Spinal cord (tissue), 10 donors: ENCODE measurements around the gene RPS8. TPM values are rescaled to one million over a fixed set of nuclear protein-coding genes. Genes with fewer than 3 reads are reported as not detected.
"Not testable (repeated sequence)": the region's sequence is repeated elsewhere in the genome, so short reads cannot be mapped to it uniquely, and the experiment has no call there.

ENCODE experiments used
- DNase-seq, 6 donors: peaks; one replicate each; pipeline versions ENCODE4 v3.0.0 to v3.0.0-alpha.2; 2013 to 2015; ENCODE audit warnings: low spot score in 6 of 6, low read depth in 4 of 6
- H3K27ac ChIP-seq: one replicate; pipeline ENCODE4 v1.5.1; 2013; ENCODE audit warnings: low read depth, low read length, control low read depth
- H3K27me3 ChIP-seq: one replicate; pipeline ENCODE4 v1.6.1; 2013; ENCODE audit warnings: low read length; ENCODE audit not compliant: control insufficient read depth, insufficient read depth
- H3K36me3 ChIP-seq: one replicate; pipeline ENCODE4 v1.6.1; 2013; ENCODE audit warnings: low read length; ENCODE audit not compliant: control insufficient read depth, insufficient read depth
- H3K4me1 ChIP-seq: one replicate; pipeline ENCODE4 v1.6.1; 2013; ENCODE audit warnings: low read length; ENCODE audit not compliant: control insufficient read depth, insufficient read depth
- H3K4me3 ChIP-seq: one replicate; pipeline ENCODE4 v1.5.1; 2013; ENCODE audit warnings: low read depth, low read length, control low read depth
- H3K9me3 ChIP-seq: one replicate; pipeline ENCODE4 v1.6.1; 2013; ENCODE audit warnings: low read length; ENCODE audit not compliant: control insufficient read depth, insufficient read depth
- WGBS: methylation state at CpG from one replicate; pipeline ENCODE4 v1.1.5; 2013; ENCODE audit warnings: missing lambda C conversion rate; ENCODE audit not compliant: insufficient coverage; 5-methylcytosine and 5-hydroxymethylcytosine counted together
- long read RNA-seq, 4 donors: transcript quantifications; one replicate each; lab custom pipeline, GENCODE V29; 2026
- polyA plus RNA-seq, 2 donors: library from polyadenylated mRNA; unstranded; fragments of 120-200 nt; gene quantifications; one replicate each; pipeline ENCODE4 v1.2.1, GENCODE V29; 2013; ENCODE audit not compliant: insufficient read length in 2 of 2
- total RNA-seq, 2 donors: library from RNA; depleted of rRNA in 1 of 2; stranded (reverse); fragments of 120-200 nt in 1 of 2; fragments of >200 nt in 1 of 2; gene quantifications; one replicate each; pipeline versions ENCODE4 v1.2.3 to v1.2.4, GENCODE V29; 2013 to 2014
- donor health status: healthy.

Gene RPS8
- total RNA-seq, result 1,000 to 10,000 TPM in 1 of 2 donors, 100 to 1,000 TPM in 1; 744 to 2,624 TPM
- polyA plus RNA-seq, result 1,000 to 10,000 TPM; 1,330 to 1,338 TPM
- long read RNA-seq, donor 1, transcript RPS8-203 (3 exons, 898 nt), result minor isoform, 72 of 1,602 reads
- long read RNA-seq, donor 1, transcript RPS8-207 (5 exons, 1,115 nt), result minor isoform, 258 of 1,602 reads
- long read RNA-seq, donor 1, transcript RPS8-202 (6 exons, 881 nt), result major isoform, 934 of 1,602 reads
- long read RNA-seq, donor 1, transcript RPS8-205 (2 exons, 391 nt), result minor isoform, 69 of 1,602 reads
- long read RNA-seq, donor 1, partial matches to known transcripts, result 201 of 1,602 reads
- long read RNA-seq, donor 1, other reads (novel, unspliced or antisense), result 52 of 1,602 reads
- long read RNA-seq, donor 2, transcript RPS8-203 (3 exons, 898 nt), result minor isoform, 20 of 643 reads
- long read RNA-seq, donor 2, transcript RPS8-205 (2 exons, 391 nt), result minor isoform, 13 of 643 reads
- long read RNA-seq, donor 2, transcript RPS8-202 (6 exons, 881 nt), result major isoform, 329 of 643 reads
- long read RNA-seq, donor 2, transcript RPS8-207 (5 exons, 1,115 nt), result minor isoform, 87 of 643 reads
- long read RNA-seq, donor 2, partial matches to known transcripts, result 181 of 643 reads
- long read RNA-seq, donor 2, other reads (novel, unspliced or antisense), result 11 of 643 reads
- long read RNA-seq, donor 3, transcript RPS8-207 (5 exons, 1,115 nt), result minor isoform, 116 of 1,025 reads
- long read RNA-seq, donor 3, transcript RPS8-205 (2 exons, 391 nt), result minor isoform, 38 of 1,025 reads
- long read RNA-seq, donor 3, transcript RPS8-202 (6 exons, 881 nt), result major isoform, 452 of 1,025 reads
- long read RNA-seq, donor 3, transcript RPS8-203 (3 exons, 898 nt), result minor isoform, 43 of 1,025 reads
- long read RNA-seq, donor 3, partial matches to known transcripts, result 343 of 1,025 reads
- long read RNA-seq, donor 3, other reads (novel, unspliced or antisense), result 25 of 1,025 reads
- long read RNA-seq, donor 4, transcript RPS8-202 (6 exons, 881 nt), result major isoform, 3,641 of 7,542 reads
- long read RNA-seq, donor 4, transcript RPS8-205 (2 exons, 391 nt), result minor isoform, 412 of 7,542 reads
- long read RNA-seq, donor 4, transcript RPS8-203 (3 exons, 898 nt), result minor isoform, 508 of 7,542 reads
- long read RNA-seq, donor 4, transcript RPS8-207 (5 exons, 1,115 nt), result minor isoform, 918 of 7,542 reads
- long read RNA-seq, donor 4, partial matches to known transcripts, result 1,653 of 7,542 reads
- long read RNA-seq, donor 4, other reads (novel, unspliced or antisense), result 351 of 7,542 reads

DNA sequence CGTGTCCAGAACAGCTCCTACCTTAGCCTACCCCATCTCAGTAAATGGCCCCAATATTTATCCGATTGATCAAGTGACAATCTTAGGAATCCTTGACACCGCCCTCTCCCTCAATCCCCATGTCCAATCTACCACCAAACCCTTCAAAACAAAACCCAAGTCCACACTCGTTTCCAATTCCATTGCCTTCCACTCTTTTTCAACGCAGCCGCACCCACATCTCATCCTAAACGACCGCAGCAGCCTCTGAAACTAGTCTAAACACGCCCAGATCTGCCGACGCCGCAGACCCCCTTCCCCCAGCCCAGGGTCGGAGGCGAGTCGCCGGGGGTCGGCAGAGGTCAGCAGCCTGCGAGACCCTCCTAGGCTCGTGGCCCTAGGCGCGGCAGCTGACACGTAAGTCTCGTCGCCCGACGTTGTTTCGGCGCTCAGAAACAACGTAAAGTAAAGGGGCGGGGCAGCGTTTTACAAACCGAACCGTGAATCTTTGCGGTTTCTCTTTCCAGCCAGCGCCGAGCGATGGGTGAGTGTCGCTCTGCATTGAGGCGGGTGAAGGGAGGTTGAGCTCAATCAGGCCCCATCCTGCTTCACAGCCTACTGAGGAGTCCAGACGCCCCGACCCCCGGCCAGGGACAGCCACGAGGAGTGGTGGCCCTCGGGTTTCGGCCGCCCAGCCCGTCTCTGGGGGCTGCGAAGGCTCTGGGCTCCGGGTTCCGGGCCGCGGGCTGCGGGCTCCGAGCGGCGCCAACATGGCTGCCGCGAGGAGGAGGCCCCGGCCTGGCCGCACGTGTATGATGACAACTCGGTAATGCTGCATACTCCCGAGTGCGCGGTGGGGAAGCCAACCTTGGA, at the start of gene RPS8:
TSS of gene RPS8 (plus strand) at position 463 of the 852 bp plus-strand sequence. CDS start at position 520, 57 bp downstream.
- DNase-seq, result peak; percentile 90 to 99 (median 94)
- Histone ChIP-seq H3K36me3 (peaks cover 40% of the 10 kb centered on the region), H3K27ac (peak within 1 kb of the TSS; percentile 98), H3K4me3 (peak within 1 kb of the TSS; percentile 100), H3K4me1 (peaks cover 29% of the 10 kb centered on the region), H3K9me3 (no peaks in the 10 kb centered on the region), H3K27me3 (no peaks in the 10 kb centered on the region)
- WGBS, result 0% methylated on average over 60 of the region's 65 CpGs

DNA sequence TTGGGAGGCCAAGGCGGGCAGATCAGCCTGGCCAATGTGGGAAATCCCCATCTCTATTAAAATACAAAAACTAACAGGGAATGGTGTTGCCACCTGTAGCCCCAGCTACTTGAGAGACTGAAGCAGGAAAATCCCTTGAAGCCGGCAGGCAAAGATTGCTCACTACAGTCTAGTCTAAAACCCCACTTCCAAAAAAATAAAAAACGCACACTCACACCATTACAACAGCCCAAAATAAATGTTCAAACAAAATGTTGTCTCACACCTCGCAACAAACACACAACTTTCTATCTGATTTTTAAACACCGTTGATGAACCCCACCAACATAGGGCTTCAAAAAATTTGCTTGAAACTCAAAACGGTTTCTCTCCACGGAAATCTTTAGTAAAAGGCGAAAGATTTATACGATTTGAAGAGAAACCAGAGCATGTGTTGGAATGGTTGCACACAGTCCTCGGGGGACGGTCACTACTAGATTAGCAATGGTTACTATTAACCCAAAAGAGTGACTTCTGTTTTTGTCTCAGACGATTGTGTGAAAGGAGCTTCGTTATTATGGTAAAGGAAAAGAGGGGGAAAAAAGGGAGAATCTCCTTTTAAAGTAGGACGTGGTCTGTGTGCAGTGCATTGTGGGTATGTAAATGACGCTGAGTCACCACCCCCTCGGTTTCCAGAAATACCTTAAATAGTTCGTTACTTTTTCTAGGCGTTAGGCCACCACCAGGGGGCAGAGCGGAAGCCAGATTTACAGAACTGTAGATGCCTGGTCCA, 44.4 kb upstream of the RPS8 start, which contains the start of gene RNU5D-1:
TSS of gene RNU5D-1 (minus strand) at position 430 of the 772 bp plus-strand sequence.
- Histone ChIP-seq H3K4me3 (peak within 1 kb of the TSS; percentile 44), H3K36me3 (no peaks in the 10 kb centered on the region), H3K4me1 (peaks cover 10% of the 10 kb centered on the region), H3K9me3 (no peaks in the 10 kb centered on the region), H3K27me3 (no peaks in the 10 kb centered on the region), H3K27ac (peak within 1 kb of the TSS; percentile 95)
- WGBS, result 3% methylated on average over 8 of the region's 19 CpGs
- DNase-seq, result peak; percentile 86 to 98 (median 92)

DNA sequence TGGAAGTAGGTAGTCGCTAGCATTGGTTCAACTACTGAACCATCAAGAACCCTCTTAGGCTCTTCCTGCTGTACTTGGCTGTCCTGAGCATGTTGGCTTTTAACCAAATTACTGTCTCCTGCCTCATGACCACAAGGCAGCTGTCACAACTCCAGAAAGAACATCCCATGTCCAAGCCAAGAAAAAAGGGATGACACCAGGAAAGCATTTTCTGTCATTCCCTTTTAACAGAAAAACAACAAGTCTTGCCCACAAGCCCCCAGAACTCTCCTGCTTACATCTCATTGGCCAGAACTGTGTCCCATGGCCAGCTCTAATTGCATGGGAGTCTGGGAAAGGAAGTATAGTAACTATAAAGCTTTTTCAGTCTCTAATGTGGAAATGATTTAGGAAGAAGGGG, 42.0 kb upstream of the RPS8 start:
- peak in 1 of 6 donors; percentile 35 for DNase-seq
- no peaks in the 10 kb centered on the region for H3K36me3 ChIP-seq
- H3K27me3 ChIP-seq, result no peaks in the 10 kb centered on the region
- H3K4me3 ChIP-seq, result no peak overlapping the region
- WGBS, result no CpG with 5 or more reads among the region's 1 CpG
- H3K4me1 ChIP-seq, result peaks cover 10% of the 10 kb centered on the region
- H3K27ac ChIP-seq, result no peak overlapping the region
- H3K9me3 ChIP-seq, result no peaks in the 10 kb centered on the region

DNA sequence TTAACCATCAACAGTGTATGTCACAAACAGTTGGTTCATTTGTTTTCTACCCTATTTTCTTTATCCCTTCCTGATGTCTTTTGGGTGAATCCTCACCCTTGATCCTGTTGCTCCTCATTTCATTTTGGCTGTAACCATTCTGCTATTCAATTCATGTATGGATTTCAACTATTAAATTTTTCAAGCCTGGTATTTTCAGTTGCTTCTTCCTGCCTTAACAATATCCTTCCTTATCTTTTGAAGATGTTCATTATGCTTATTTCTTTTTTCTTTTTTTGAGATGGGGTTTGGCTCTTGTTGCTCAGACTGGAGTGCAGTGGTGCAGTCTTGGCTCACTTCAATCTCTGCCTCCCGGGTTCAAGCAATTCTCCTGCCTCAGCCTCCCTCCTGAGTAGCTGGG, 41.6 kb upstream of the RPS8 start:
- Histone ChIP-seq H3K4me1 (peaks cover 10% of the 10 kb centered on the region), H3K36me3 (no peaks in the 10 kb centered on the region), H3K9me3 (no peaks in the 10 kb centered on the region), H3K27ac (no peak overlapping the region), H3K4me3 (no peak overlapping the region), H3K27me3 (no peaks in the 10 kb centered on the region)
- no peak for DNase-seq
- WGBS, result no CpG with 5 or more reads among the region's 1 CpG

DNA sequence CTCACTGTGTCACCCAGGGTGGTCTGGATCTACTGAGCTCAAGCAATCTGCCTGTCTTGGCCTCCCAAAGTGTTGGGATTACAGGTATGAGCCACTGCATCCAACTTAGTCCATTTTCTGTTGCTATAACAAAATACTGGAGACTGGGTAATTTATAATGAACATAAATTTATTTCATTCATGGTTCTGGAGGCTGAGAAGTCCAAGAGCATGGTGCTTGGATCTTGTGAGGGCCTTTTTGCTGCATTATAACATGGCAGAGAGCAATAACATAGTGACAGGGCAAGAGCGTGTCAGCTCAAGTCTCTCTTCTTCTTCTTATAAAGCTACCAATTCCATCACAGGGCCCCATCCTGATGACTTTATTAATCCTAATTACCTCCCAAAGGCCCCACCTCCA, 39.3 kb upstream of the RPS8 start:
- Histone ChIP-seq H3K4me3 (no peak overlapping the region), H3K4me1 (peaks cover 9% of the 10 kb centered on the region), H3K27me3 (no peaks in the 10 kb centered on the region), H3K27ac (no peak overlapping the region), H3K36me3 (no peaks in the 10 kb centered on the region), H3K9me3 (no peaks in the 10 kb centered on the region)
- no CpG with 5 or more reads among the region's 1 CpG for WGBS
- DNase-seq, result no peak

DNA sequence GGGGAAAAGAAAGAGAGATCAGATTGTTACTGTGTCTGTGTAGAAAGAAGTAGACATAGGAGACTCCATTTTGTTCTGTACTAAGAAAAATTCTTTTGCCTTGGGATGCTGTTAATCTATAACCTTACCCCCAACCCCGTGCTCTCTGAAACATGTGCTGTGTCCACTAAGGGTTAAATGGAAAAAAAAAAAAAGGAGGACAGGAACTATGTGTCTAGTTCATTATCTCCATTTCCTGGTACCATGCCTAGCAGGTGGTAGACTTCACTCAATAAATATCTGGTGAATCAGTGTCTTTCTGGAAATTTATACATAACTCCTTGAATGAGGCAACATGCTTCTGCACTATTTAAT, 36.4 kb upstream of the RPS8 start:
- not testable (repeated sequence) for DNase-seq, H3K36me3 ChIP-seq, H3K27me3 ChIP-seq, H3K9me3 ChIP-seq
- WGBS, result no CpG with 5 or more reads among the region's 1 CpG
- peak overlapping the region; percentile 87 for H3K4me3 ChIP-seq
- H3K4me1 ChIP-seq, result peaks cover 14% of the 10 kb centered on the region
- peak overlapping the region; percentile 97 for H3K27ac ChIP-seq

DNA sequence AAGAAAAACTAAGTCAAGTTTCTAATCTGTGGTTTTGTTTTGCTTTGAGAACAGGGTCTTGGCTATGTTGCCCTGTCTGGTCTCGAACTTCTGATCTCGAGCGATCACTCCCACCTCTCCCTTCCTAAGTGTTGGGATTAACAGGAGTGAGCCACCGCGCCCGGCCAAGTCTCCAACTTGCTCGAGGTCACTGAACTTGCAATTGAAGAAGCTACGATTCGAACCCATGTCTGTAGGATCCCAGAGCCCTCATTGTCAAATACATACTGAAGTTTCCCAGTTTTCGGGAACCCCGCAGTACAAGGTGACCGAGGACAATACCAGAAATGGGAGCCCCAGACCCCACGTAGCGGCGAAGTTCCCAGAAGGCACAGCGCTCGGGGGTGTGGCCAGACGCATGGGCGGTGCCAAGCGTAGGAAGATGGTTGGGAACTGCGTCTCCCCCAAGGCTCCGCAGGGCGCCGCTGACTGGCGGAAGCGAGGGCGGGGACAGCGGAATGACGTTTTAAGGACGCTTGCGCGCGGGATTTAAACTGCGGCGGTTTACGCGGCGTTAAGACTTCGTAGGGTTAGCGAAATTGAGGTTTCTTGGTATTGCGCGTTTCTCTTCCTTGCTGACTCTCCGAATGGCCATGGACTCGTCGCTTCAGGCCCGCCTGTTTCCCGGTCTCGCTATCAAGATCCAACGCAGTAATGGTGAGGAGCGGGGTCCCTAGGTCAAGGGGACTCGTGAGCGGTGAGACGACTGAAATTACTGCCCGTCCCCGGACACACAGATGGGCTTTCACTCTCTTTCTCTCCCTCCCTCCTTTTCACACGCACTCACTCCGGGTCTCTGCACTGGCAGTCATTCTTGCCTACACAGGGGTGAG, 35.8 kb upstream of the RPS8 start, which contains the start of gene KIF2C:
TSS of gene KIF2C (plus strand) at position 531 of the 872 bp plus-strand sequence. CDS start at position 627, 96 bp downstream.
- Histone ChIP-seq H3K27me3 (no peaks in the 10 kb centered on the region), H3K27ac (peak within 1 kb of the TSS; percentile 97), H3K4me1 (peaks cover 14% of the 10 kb centered on the region), H3K36me3 (no peaks in the 10 kb centered on the region), H3K4me3 (peak within 1 kb of the TSS; percentile 87), H3K9me3 (no peaks in the 10 kb centered on the region)
- DNase-seq, result peak; percentile 89 to 99 (median 94)
- under 1% methylated on average over 54 of the region's 57 CpGs for WGBS
